SJSA1 (cell line): ENCODE measurements around the gene LRRC1. TPM values are rescaled to one million over a fixed set of nuclear protein-coding genes. Genes with fewer than 3 reads are reported as not detected.

Source experiments
- total RNA-seq: library from RNA; depleted of rRNA; stranded (reverse); fragments of >200 nt; shearing (Covaris generic); gene quantifications from 2 replicates; pipeline ENCODE4 v1.2.3, GENCODE V29; 2014; rRNA removed

LRRC1 gene
- total RNA-seq, 1 experiment from 2014 or later = 16.4 TPM

Other genes with a start within 250 kb of the LRRC1 start
- 23.0 and 25.8 TPM in 2 replicates for gene GCLC, start 249.9 kb upstream of the LRRC1 start, total RNA-seq
- gene KLHL31, start 129.2 kb upstream of the LRRC1 start, total RNA-seq = 0.11 TPM in 1 of 2 replicates, not detected in the other